Skin of body (tissue), 2 donors: ENCODE results near the gene PDZD2. TPM values are rescaled to one million over a fixed set of nuclear protein-coding genes. Genes with fewer than 3 reads are reported as not detected.
"Not testable (repeated sequence)": the region's sequence is repeated elsewhere in the genome, so short reads cannot be mapped to it uniquely, and the experiment has no call there.

ENCODE experiments used
- DNase-seq: peaks from one replicate; lab custom pipeline; 2025; lab: John Stamatoyannopoulos, UW
- total RNA-seq: library from RNA; depleted of rRNA; stranded (reverse); fragments of >200 nt; gene quantifications from one replicate; pipeline ENCODE4 v1.2.3, GENCODE V29; 2014

PDZD2 gene
- total RNA-seq, 1 donor from 2014 or later, result 34.9 TPM

GRCh38 chr5:31768046-31768445, 129.1 kb downstream of the PDZD2 start:
- DNase-seq, result no peak

GRCh38 chr5:31768784-31769183, 129.9 kb downstream of the PDZD2 start:
- no peak for DNase-seq

GRCh38 chr5:31769530-31769929, 130.6 kb downstream of the PDZD2 start:
- no peak for DNase-seq

GRCh38 chr5:31770132-31770720, 131.3 kb downstream of the PDZD2 start:
- no peak for DNase-seq

GRCh38 chr5:31770998-31771397, 132.1 kb downstream of the PDZD2 start:
- no peak for DNase-seq

- no peak for DNase-seq
These were observed 132.6 kb downstream of the PDZD2 start for GRCh38 chr5:31771500-31771899.

- DNase-seq, result not testable (repeated sequence)
These were observed 137.4 kb downstream of the PDZD2 start for GRCh38 chr5:31776294-31776693.

GRCh38 chr5:31776976-31777651, 138.2 kb downstream of the PDZD2 start:
- DNase-seq, result no peak

- no peak for DNase-seq
These were observed 142.8 kb downstream of the PDZD2 start for GRCh38 chr5:31781772-31782171.

GRCh38 chr5:31783086-31783645, 144.2 kb downstream of the PDZD2 start:
- no peak for DNase-seq

GRCh38 chr5:31783731-31784130, 144.8 kb downstream of the PDZD2 start:
- DNase-seq, result no peak

GRCh38 chr5:31786090-31786631, 147.2 kb downstream of the PDZD2 start:
- DNase-seq, result peak; percentile 31

- no peak for DNase-seq
These were observed 155.1 kb downstream of the PDZD2 start for GRCh38 chr5:31794009-31794408.

GRCh38 chr5:31798168-31798567, 159.2 kb downstream of the PDZD2 start:
- DNase-seq, result no peak

- DNase-seq, result no peak
These were observed 161.4 kb downstream of the PDZD2 start for GRCh38 chr5:31800351-31800750.

- DNase-seq, result no peak
These were observed 167.0 kb downstream of the PDZD2 start for GRCh38 chr5:31805785-31806400.

GRCh38 chr5:31806561-31806960, 167.6 kb downstream of the PDZD2 start:
- peak; percentile 69 for DNase-seq

GRCh38 chr5:31807789-31808540, 169.0 kb downstream of the PDZD2 start:
- no peak for DNase-seq

- peak; percentile 58 for DNase-seq
These were observed 170.3 kb downstream of the PDZD2 start for GRCh38 chr5:31809050-31809870.

GRCh38 chr5:31811210-31811609, 172.3 kb downstream of the PDZD2 start:
- no peak for DNase-seq

- no peak for DNase-seq
These were observed 176.4 kb downstream of the PDZD2 start for GRCh38 chr5:31815376-31815775.
